ENCODE data around the gene THBS4. TPM values are rescaled to one million over a fixed set of nuclear protein-coding genes. Genes with fewer than 3 reads are reported as not detected.

THBS4 gene
- total RNA-seq, 3 donors from 2014 or later (not counting 1 experiment from before 2014, with no cell fraction given): 0.32 to 0.61 (median 0.48) TPM

DNA sequence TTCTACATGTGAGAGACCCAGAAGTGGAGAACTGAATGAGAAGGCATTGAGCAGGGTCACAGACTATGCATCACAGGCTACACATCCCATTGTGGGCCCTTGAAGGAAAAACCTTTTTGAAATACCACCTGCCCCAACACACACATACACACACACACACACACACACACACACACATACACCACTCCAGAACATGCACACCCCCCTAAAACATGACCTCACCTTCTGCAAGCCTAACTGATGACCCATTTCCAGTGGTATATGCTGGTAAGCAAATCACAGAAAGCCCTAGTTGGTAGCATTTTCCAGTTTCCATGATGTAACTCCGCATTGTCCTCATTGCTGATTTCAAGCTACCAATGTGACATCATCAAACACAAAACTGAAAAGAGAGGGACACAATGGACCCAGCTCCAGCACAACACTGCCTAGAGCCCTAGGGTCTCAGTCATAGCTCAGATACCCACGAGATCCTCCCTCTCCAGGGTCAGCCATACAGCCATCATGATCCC lies 36.4 kb downstream of the THBS4 start:
- Mint-ChIP-seq H3K4me1 (peaks cover 4 to 10% of the 10 kb centered on the region in 2 donors), H3K27me3 (ENCODE audit: low read depth in 2 of 2) (peaks cover 0 to 8% of the 10 kb centered on the region in 2 donors), H3K9me3 (no peaks in the 10 kb centered on the region), H3K27ac (no peak overlapping the region), H3K36me3 (no peaks in the 10 kb centered on the region), H3K4me3 (no peak overlapping the region)
- DNase-seq: no peak
- H3K27ac ChIP-seq (ENCODE audit: low read length): no peak overlapping the region
- H3K36me3 ChIP-seq (ENCODE audit: control insufficient read depth, insufficient read depth, low read length): no peaks in the 10 kb centered on the region
- no peak for ATAC-seq
- no peak overlapping the region for H3K4me3 ChIP-seq (ENCODE audit: low read length)
- intact Hi-C loops (cut with micrococcal nuclease): no loop called here
- WGBS (ENCODE audit: insufficient coverage): 76% methylated on average over 2 of the region's 2 CpGs
- TF ChIP-seq, protein P1, sequence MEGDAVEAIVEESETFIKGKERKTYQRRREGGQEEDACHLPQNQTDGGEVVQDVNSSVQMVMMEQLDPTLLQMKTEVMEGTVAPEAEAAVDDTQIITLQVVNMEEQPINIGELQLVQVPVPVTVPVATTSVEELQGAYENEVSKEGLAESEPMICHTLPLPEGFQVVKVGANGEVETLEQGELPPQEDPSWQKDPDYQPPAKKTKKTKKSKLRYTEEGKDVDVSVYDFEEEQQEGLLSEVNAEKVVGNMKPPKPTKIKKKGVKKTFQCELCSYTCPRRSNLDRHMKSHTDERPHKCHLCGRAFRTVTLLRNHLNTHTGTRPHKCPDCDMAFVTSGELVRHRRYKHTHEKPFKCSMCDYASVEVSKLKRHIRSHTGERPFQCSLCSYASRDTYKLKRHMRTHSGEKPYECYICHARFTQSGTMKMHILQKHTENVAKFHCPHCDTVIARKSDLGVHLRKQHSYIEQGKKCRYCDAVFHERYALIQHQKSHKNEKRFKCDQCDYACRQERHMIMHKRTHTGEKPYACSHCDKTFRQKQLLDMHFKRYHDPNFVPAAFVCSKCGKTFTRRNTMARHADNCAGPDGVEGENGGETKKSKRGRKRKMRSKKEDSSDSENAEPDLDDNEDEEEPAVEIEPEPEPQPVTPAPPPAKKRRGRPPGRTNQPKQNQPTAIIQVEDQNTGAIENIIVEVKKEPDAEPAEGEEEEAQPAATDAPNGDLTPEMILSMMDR (IDR thresholded peaks at IDR 0.05): no peak
- no peaks in the 10 kb centered on the region for H3K9me3 ChIP-seq (ENCODE audit: control insufficient read depth, insufficient read depth, low read length)
- H3K27me3 ChIP-seq (ENCODE audit: control insufficient read depth, insufficient read depth, low read length): no peaks in the 10 kb centered on the region
- peaks cover 9% of the 10 kb centered on the region for H3K4me1 ChIP-seq (ENCODE audit: control insufficient read depth, insufficient read depth, low read length)

- intact Hi-C loops (cut with micrococcal nuclease): no loop called here
- no peak overlapping the region for H3K4me3 ChIP-seq (ENCODE audit: low read length)
- no peaks in the 10 kb centered on the region for H3K27me3 ChIP-seq (ENCODE audit: control insufficient read depth, insufficient read depth, low read length)
- 89% methylated on average over 9 of the region's 10 CpGs for WGBS (ENCODE audit: insufficient coverage)
- H3K27ac ChIP-seq (ENCODE audit: low read length): no peak overlapping the region
- Mint-ChIP-seq H3K27me3 (ENCODE audit: low read depth in 2 of 2) (peaks cover 0 to 8% of the 10 kb centered on the region in 2 donors), H3K36me3 (no peaks in the 10 kb centered on the region), H3K9me3 (no peaks in the 10 kb centered on the region), H3K4me1 (peaks cover 4 to 10% of the 10 kb centered on the region in 2 donors), H3K27ac (no peak overlapping the region), H3K4me3 (no peak overlapping the region)
- TF ChIP-seq, protein P1 (IDR thresholded peaks at IDR 0.05): no peak
- DNase-seq (no peak), ATAC-seq (no peak)
- peaks cover 9% of the 10 kb centered on the region for H3K4me1 ChIP-seq (ENCODE audit: control insufficient read depth, insufficient read depth, low read length)
- H3K36me3 ChIP-seq (ENCODE audit: control insufficient read depth, insufficient read depth, low read length): no peaks in the 10 kb centered on the region
- no peaks in the 10 kb centered on the region for H3K9me3 ChIP-seq (ENCODE audit: control insufficient read depth, insufficient read depth, low read length)
These were observed 37.2 kb downstream of the THBS4 start for GRCh38 chr5:80072103-80073073.

DNA sequence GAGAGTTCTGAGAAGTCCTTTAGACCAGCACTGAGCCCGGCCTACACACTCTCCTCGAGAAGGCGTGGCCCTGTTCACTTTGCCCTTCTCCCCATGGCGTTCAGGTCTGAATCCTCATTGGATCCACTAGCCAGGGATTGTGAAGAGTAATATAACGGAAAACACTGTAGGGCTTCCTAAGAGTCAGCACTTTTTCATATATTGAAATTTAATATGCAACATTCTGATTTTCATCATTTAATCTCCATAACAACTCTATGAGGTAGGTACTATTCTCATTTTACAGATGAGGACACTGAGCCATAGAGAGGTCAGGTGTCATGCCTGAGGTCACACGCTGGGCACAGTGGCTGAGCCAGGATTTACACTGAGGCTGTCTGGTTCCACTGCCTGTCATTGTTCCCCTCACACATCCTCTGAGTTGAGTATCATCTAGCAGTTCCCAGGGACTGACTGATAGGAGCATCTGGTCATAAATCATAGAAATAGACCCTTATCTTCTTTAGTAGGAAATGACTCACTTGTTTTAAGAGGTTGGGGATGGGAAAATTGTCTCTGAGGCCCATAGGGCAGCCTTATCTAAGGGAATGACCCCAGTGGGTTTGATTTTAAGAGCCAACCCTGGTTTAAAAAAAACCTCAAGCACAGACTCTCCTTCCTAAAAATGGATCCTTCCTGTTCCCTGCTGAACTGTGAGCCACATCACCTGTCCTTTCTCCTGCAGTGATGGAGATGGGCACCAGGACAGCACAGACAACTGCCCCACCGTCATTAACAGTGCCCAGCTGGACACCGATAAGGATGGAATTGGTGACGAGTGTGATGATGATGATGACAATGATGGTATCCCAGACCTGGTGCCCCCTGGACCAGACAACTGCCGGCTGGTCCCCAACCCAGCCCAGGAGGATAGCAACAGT lies 41.2 kb downstream of the THBS4 start:
- Histone ChIP-seq H3K9me3 (ENCODE audit: control insufficient read depth, insufficient read depth, low read length) (no peaks in the 10 kb centered on the region), H3K4me1 (ENCODE audit: control insufficient read depth, insufficient read depth, low read length) (no peaks in the 10 kb centered on the region), H3K4me3 (ENCODE audit: low read length) (no peak overlapping the region), H3K36me3 (ENCODE audit: control insufficient read depth, insufficient read depth, low read length) (no peaks in the 10 kb centered on the region), H3K27ac (ENCODE audit: low read length) (no peak overlapping the region), H3K27me3 (ENCODE audit: control insufficient read depth, insufficient read depth, low read length) (no peaks in the 10 kb centered on the region)
- Mint-ChIP-seq H3K27me3 (ENCODE audit: low read depth in 2 of 2) (peaks cover 0 to 8% of the 10 kb centered on the region in 2 donors), H3K9me3 (no peaks in the 10 kb centered on the region), H3K27ac (no peak overlapping the region), H3K4me3 (no peak overlapping the region), H3K4me1 (no peaks in the 10 kb centered on the region), H3K36me3 (no peaks in the 10 kb centered on the region)
- 92% methylated on average over 10 of the region's 10 CpGs for WGBS (ENCODE audit: insufficient coverage)
- intact Hi-C loops (cut with micrococcal nuclease): no loop called here
- TF ChIP-seq, protein P1 (IDR thresholded peaks at IDR 0.05): no peak
- DNase-seq: no peak
- no peak for ATAC-seq
